ENCODE measurements around the gene ABCA13. TPM values are rescaled to one million over a fixed set of nuclear protein-coding genes. Genes with fewer than 3 reads are reported as not detected.
A peak's percentile ranks its signal among the peaks of the same experiment; 100 is the strongest.

The ABCA13 gene
- total and polyA plus RNA-seq, 2 experiments from 2014 or later, result 0.11 TPM; not detected in 1

DNA sequence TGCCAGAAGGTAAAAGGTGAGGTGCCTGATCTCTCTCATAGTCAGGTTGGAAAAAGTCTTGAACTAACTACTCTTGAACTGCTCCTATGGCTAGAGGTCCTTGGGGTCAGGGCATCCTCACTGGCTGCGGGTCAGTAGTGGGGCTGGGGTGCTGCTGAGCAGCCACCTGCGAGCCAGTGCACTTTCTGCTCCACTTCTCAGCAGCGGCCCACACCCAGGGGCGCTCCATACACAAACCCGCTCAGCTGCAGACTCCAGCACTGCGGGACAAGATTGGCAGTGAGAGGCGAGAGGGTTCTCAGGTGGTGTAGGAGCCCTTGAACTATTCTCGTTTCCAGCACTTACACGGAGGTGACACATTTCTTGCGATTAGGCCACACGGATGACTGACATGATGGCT, 6.0 kb downstream of the ABCA13 start:
- WGBS, 2 experiments (ENCODE audit: low coverage in 1 of 2, low lambda C conversion rate in 2 of 2, missing lambda C conversion rate in 2 of 2), result 74 to 77% methylated on average over 11 of the region's 11 CpGs
- no peak overlapping the region for H3K9ac ChIP-seq
- H3K4me3 ChIP-seq, result no peak overlapping the region
- H3K9me2 ChIP-seq (ENCODE audit: insufficient read depth), result no peaks in the 10 kb centered on the region
- H3F3A ChIP-seq (ENCODE audit: insufficient read depth), result peaks cover 11% of the 10 kb centered on the region; the same call in 1 of the 2 replicates
- no peaks in the 10 kb centered on the region for H3K27me3 ChIP-seq (replicated peaks; ENCODE audit: insufficient read depth)
- no peaks in the 10 kb centered on the region for H3K9me3 ChIP-seq (ENCODE audit: low read depth)
- H3K27ac ChIP-seq, result no peak overlapping the region
- TF ChIP-seq EZH2 (IDR thresholded peaks at IDR 0.05; ENCODE audit: insufficient read depth, poor library complexity, severe bottlenecking) (no peak), EZH2phosphoT487 (IDR thresholded peaks at IDR 0.05; ENCODE audit: insufficient read depth, low read depth) (no peak)
- H2AFZ ChIP-seq, result no peak overlapping the region
- peaks cover 30% of the 10 kb centered on the region for H3K4me1 ChIP-seq (ENCODE audit: insufficient read depth)
- no peak overlapping the region for H3K4me2 ChIP-seq (ENCODE audit: unreplicated experiment)
- H4K20me1 ChIP-seq (ENCODE audit: insufficient read depth), result no peaks in the 10 kb centered on the region
- H3K36me3 ChIP-seq (ENCODE audit: low read depth), result no peaks in the 10 kb centered on the region
- no peaks in the 10 kb centered on the region for H3K79me2 ChIP-seq (ENCODE audit: insufficient read depth)
- in situ Hi-C loops (cut with MboI), result no loop called here
- no peak for DNase-seq

- Histone ChIP-seq H3K9me3 (ENCODE audit: low read depth) (no peaks in the 10 kb centered on the region), H3K4me1 (ENCODE audit: insufficient read depth) (peaks cover 34% of the 10 kb centered on the region), H3K9me2 (ENCODE audit: insufficient read depth) (no peaks in the 10 kb centered on the region), H3F3A (ENCODE audit: insufficient read depth) (peaks cover 30% of the 10 kb centered on the region), H3K79me2 (ENCODE audit: insufficient read depth) (no peaks in the 10 kb centered on the region), H3K27ac (no peak overlapping the region), H4K20me1 (ENCODE audit: insufficient read depth) (no peaks in the 10 kb centered on the region), H3K9ac (no peak overlapping the region), H3K36me3 (ENCODE audit: low read depth) (no peaks in the 10 kb centered on the region), H3K4me2 (ENCODE audit: unreplicated experiment) (no peak overlapping the region), H2AFZ (no peak overlapping the region), H3K27me3 (replicated peaks; ENCODE audit: insufficient read depth) (no peaks in the 10 kb centered on the region), H3K4me3 (no peak overlapping the region)
- no peak for TF ChIP-seq EZH2 (IDR thresholded peaks at IDR 0.05; ENCODE audit: insufficient read depth, poor library complexity, severe bottlenecking)
- no peak for TF ChIP-seq EZH2phosphoT487 (IDR thresholded peaks at IDR 0.05; ENCODE audit: insufficient read depth, low read depth)
- in situ Hi-C loops (cut with MboI), result no loop called here
- WGBS, 2 experiments (ENCODE audit: low coverage in 1 of 2, low lambda C conversion rate in 2 of 2, missing lambda C conversion rate in 2 of 2), result 68 to 70% methylated on average over 9 of the region's 9 CpGs
- no peak for DNase-seq
Measured at GRCh38 chr7:48179496-48180030, 8.3 kb downstream of the ABCA13 start.

DNA sequence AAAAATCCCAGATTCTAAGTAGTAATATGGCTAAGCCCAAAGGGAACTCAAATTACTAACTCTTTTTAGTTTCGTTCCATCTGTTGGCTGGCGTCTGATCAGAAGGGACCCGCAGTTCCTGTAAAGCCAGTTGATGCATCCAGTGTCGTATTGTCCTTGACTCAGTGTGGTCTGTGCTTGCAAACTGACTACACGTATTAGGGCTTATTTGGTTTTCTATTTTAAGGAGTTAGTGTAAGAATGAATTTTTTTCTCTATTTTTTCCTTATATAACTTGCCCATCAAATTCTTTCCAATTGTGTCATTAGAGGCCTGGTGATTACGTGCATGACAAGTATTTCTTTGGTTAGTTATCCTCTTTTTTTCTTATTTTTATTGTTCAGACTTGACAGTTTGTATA, 9.7 kb downstream of the ABCA13 start:
- peaks cover 29% of the 10 kb centered on the region for H3K4me1 ChIP-seq (ENCODE audit: insufficient read depth)
- peak; percentile 77 for DNase-seq
- no peaks in the 10 kb centered on the region for H4K20me1 ChIP-seq (ENCODE audit: insufficient read depth)
- H3F3A ChIP-seq (ENCODE audit: insufficient read depth), result peaks cover 30% of the 10 kb centered on the region
- in situ Hi-C loops (cut with MboI), result no loop called here
- no peaks in the 10 kb centered on the region for H3K9me2 ChIP-seq (ENCODE audit: insufficient read depth)
- H3K9ac ChIP-seq, result no peak overlapping the region
- H3K36me3 ChIP-seq (ENCODE audit: low read depth), result no peaks in the 10 kb centered on the region
- 30% methylated on average over 6 of the region's 6 CpGs for WGBS, 2 experiments (ENCODE audit: low coverage in 1 of 2, low lambda C conversion rate in 2 of 2, missing lambda C conversion rate in 2 of 2)
- peak overlapping the region; percentile 40 for H3K27ac ChIP-seq
- TF ChIP-seq EZH2phosphoT487 (IDR thresholded peaks at IDR 0.05; ENCODE audit: insufficient read depth, low read depth), result no peak
- TF ChIP-seq EZH2 (IDR thresholded peaks at IDR 0.05; ENCODE audit: insufficient read depth, poor library complexity, severe bottlenecking), result no peak
- no peaks in the 10 kb centered on the region for H3K79me2 ChIP-seq (ENCODE audit: insufficient read depth)
- H3K9me3 ChIP-seq (ENCODE audit: low read depth), result no peaks in the 10 kb centered on the region
- H2AFZ ChIP-seq, result no peak overlapping the region
- H3K4me2 ChIP-seq (ENCODE audit: unreplicated experiment), result peak overlapping the region; percentile 32
- peak overlapping the region; percentile 17; the same call in 1 of the 2 replicates for H3K4me3 ChIP-seq
- no peaks in the 10 kb centered on the region for H3K27me3 ChIP-seq (replicated peaks; ENCODE audit: insufficient read depth)

- no peak for TF ChIP-seq EZH2phosphoT487 (IDR thresholded peaks at IDR 0.05; ENCODE audit: insufficient read depth, low read depth)
- no peak for TF ChIP-seq EZH2 (IDR thresholded peaks at IDR 0.05; ENCODE audit: insufficient read depth, poor library complexity, severe bottlenecking)
- H3K9me3 ChIP-seq (ENCODE audit: low read depth), result no peaks in the 10 kb centered on the region
- peaks cover 23% of the 10 kb centered on the region for H3K4me1 ChIP-seq (ENCODE audit: insufficient read depth)
- DNase-seq, result peak; percentile 65
- peak overlapping the region; percentile 19 for H3K4me2 ChIP-seq (ENCODE audit: unreplicated experiment)
- no peaks in the 10 kb centered on the region for H3K79me2 ChIP-seq (ENCODE audit: insufficient read depth)
- H3K36me3 ChIP-seq (ENCODE audit: low read depth), result no peaks in the 10 kb centered on the region
- H3K9ac ChIP-seq, result peak overlapping the region; percentile 5; the same call in 1 of the 2 replicates
- 27 to 30% methylated on average over 3 of the region's 3 CpGs for WGBS, 2 experiments (ENCODE audit: low coverage in 1 of 2, low lambda C conversion rate in 2 of 2, missing lambda C conversion rate in 2 of 2)
- H3K27me3 ChIP-seq (replicated peaks; ENCODE audit: insufficient read depth), result no peaks in the 10 kb centered on the region
- H3K27ac ChIP-seq, result peak overlapping the region; percentile 48
- no peaks in the 10 kb centered on the region for H3K9me2 ChIP-seq (ENCODE audit: insufficient read depth)
- H4K20me1 ChIP-seq (ENCODE audit: insufficient read depth), result no peaks in the 10 kb centered on the region
- in situ Hi-C loops (cut with MboI), result no loop called here
- no peak overlapping the region for H3K4me3 ChIP-seq
- peak overlapping the region; percentile 60 for H2AFZ ChIP-seq
- peaks cover 26% of the 10 kb centered on the region for H3F3A ChIP-seq (ENCODE audit: insufficient read depth)
Measured at GRCh38 chr7:48182718-48183369, 11.6 kb downstream of the ABCA13 start.

Measured in GM23248 (cell line).